Liver (tissue), 3 donors: ENCODE measurements around the gene DHX32.

ENCODE experiments used
- CTCF ChIP-seq: fragments of 150-350 bp; IDR thresholded peaks from 2 replicates; pipeline ENCODE4 v1.5.1; 2017; ENCODE audit warnings: improper control_type of control experiment, low read depth, low read length; ENCODE audit not compliant: missing input control
- JUND ChIP-seq, 2 donors: IDR thresholded peaks; 2 replicates each; pipeline ENCODE4 v1.6.1; 2016; ENCODE audit warnings: antibody characterized with exemption in 2 of 2
- SP1 ChIP-seq: IDR thresholded peaks from 2 replicates; pipeline ENCODE4 v1.6.1; 2018; ENCODE audit warnings: antibody characterized with exemption, mild to moderate bottlenecking
- YY1 ChIP-seq: IDR thresholded peaks from 2 replicates; pipeline ENCODE4 v1.6.1; 2016; ENCODE audit warnings: antibody characterized with exemption, mild to moderate bottlenecking
- TF ChIP-seq, protein P1 (sequence below): IDR thresholded peaks from 2 replicates; pipeline ENCODE4 v1.6.1; 2016; ENCODE audit warnings: antibody characterized with exemption
- donor health status: healthy.
- donor health status: healthy.

GRCh38 chr10:125843603-125844329 is 37.3 kb downstream of the DHX32 start:
- TF ChIP-seq CTCF (no peak), YY1 (no peak), JUND (IDR thresholded peaks at IDR 0.05) (no peak), SP1 (no peak)
- TF ChIP-seq, protein P1, sequence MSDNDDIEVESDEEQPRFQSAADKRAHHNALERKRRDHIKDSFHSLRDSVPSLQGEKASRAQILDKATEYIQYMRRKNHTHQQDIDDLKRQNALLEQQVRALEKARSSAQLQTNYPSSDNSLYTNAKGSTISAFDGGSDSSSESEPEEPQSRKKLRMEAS, result no peak
